GM12878 (cell line): ENCODE measurements around the gene APOO. TPM values are rescaled to one million over a fixed set of nuclear protein-coding genes. Genes with fewer than 3 reads are reported as not detected.

Experiments
- CEBPZ ChIP-seq: fragments of 150-350 bp; IDR thresholded peaks from 2 replicates; pipeline ENCODE4 v1.6.1; 2016; ENCODE audit warnings: low read depth, low read length
- NFXL1 ChIP-seq: fragments of 450-650 bp; IDR thresholded peaks from 2 replicates; pipeline ENCODE4 v1.6.1; 2017; ENCODE audit warnings: antibody characterized with exemption, mild to moderate bottlenecking, borderline replicate concordance
- NFYA ChIP-seq: IDR thresholded peaks from 2 replicates; pipeline ENCODE4 v1.6.1; 2011; ENCODE audit warnings: low read depth, mild to moderate bottlenecking, low read length, improper control_type of control experiment, borderline replicate concordance
- SREBF1 ChIP-seq: IDR thresholded peaks from 2 replicates; pipeline ENCODE4 v1.6.1; 2012; ENCODE audit warnings: mild to moderate bottlenecking, low read length
- TCF3 ChIP-seq: IDR thresholded peaks from 2 replicates; pipeline ENCODE4 v1.6.1; 2012; ENCODE audit warnings: low read depth, mild to moderate bottlenecking, low read length, borderline replicate concordance; ENCODE audit not compliant: insufficient read depth
- ZBTB4 ChIP-seq: fragments of 450-650 bp; formaldehyde crosslinking; IDR thresholded peaks from 2 replicates; pipeline ENCODE4 v1.4.0; 2022; ENCODE audit warnings: mild to moderate bottlenecking, moderate library complexity
- polyA plus RNA-seq, 11 experiments: library from polyadenylated mRNA; depleted of rRNA in 4 of 11; unstranded in 6 of 11; stranded (reverse) in 5 of 11; fragments of >200 nt; fragmentation: Nextera tagmentation in 4 of 11; fragmentation: Illumina TruSeq in 1 of 11; extraction: Ambion mirVana in 4 of 11; extraction: Trizol in 1 of 11; gene quantifications; 1 replicate in 1 of 11; 2 replicates in 10 of 11; pipeline versions ENCODE4 v1.2.1 to v1.2.3, GENCODE V29; 2011 to 2016; ENCODE audit warnings: inconsistent platforms in 2 of 11, missing spikeins in 2 of 11, low read depth in 1 of 11
- total RNA-seq, 4 experiments: library from RNA; depleted of rRNA in 3 of 4; stranded (reverse); fragments of >200 nt in 3 of 4; fragmentation: Illumina TruSeq in 1 of 4; extraction: Trizol in 1 of 4; gene quantifications; 2 replicates each; pipeline versions ENCODE4 v1.2.1 to v1.2.3, GENCODE V29; 2013 to 2021
- TF ChIP-seq, protein P1 (sequence below): fragments of 450-650 bp; IDR thresholded peaks from 2 replicates; pipeline ENCODE4 v1.6.1; 2018; ENCODE audit warnings: borderline replicate concordance, mild to moderate bottlenecking; ENCODE audit not compliant: partially characterized antibody

Gene APOO
- total and polyA plus RNA-seq, 10 of the 15 experiments (the other 5 are each of a cell fraction or from before 2014, with no cell fraction given), result 20.7 to 68.7 (median 35.5) TPM

DNA sequence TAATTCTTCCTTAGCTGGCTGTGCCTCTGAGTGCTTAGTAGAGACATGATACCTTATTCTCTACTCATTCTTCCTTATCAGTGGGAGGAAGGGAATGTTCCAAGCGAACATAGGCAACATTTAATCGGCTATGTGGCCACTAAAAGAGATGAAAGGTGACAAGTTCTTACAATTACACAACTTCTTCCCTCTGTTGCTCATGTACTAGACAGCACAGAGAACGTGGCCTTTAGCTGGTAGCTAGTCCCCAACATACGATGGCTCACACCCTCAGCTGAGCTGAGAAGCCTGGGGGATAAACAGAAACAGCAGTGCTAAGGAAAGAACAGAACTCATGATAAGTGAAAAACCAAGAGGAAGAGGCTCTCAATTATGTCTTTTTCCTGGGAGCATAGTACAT, 52.2 kb downstream of the APOO start (continued):
- TF ChIP-seq CEBPZ, result no peak
- no peak for TF ChIP-seq SREBF1
- TF ChIP-seq NFYA, result no peak
- TF ChIP-seq, protein P1, sequence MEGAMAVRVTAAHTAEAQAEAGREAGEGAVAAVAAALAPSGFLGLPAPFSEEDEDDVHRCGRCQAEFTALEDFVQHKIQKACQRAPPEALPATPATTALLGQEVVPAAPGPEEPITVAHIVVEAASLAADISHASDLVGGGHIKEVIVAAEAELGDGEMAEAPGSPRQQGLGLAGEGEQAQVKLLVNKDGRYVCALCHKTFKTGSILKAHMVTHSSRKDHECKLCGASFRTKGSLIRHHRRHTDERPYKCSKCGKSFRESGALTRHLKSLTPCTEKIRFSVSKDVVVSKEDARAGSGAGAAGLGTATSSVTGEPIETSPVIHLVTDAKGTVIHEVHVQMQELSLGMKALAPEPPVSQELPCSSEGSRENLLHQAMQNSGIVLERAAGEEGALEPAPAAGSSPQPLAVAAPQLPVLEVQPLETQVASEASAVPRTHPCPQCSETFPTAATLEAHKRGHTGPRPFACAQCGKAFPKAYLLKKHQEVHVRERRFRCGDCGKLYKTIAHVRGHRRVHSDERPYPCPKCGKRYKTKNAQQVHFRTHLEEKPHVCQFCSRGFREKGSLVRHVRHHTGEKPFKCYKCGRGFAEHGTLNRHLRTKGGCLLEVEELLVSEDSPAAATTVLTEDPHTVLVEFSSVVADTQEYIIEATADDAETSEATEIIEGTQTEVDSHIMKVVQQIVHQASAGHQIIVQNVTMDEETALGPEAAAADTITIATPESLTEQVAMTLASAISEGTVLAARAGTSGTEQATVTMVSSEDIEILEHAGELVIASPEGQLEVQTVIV, result no peak
- TF ChIP-seq NFXL1, result no peak
- TF ChIP-seq ZBTB4 (CRISPR knock-in tag), result no peak
- no peak for TF ChIP-seq TCF3
- TF ChIP-seq, all 136 proteins: peak for 0
